Measurements from ENCODE around the gene EPB42. TPM values are rescaled to one million over a fixed set of nuclear protein-coding genes. Genes with fewer than 3 reads are reported as not detected.
"Not testable (repeated sequence)": the region's sequence is repeated elsewhere in the genome, so short reads cannot be mapped to it uniquely, and the experiment has no call there.

EPB42 gene
- total RNA-seq, 5 donors from 2014 or later (not counting 1 experiment from before 2014, with no cell fraction given) = not detected

- Mint-ChIP-seq H3K27me3 (no peaks in the 10 kb centered on the region), H3K36me3 (peaks cover 51% of the 10 kb centered on the region), H3K4me3 (no peak overlapping the region), H3K9me3 (peaks cover 0 to 4% (median 3%) of the 10 kb centered on the region in 3 donors), H3K27ac (no peak overlapping the region), H3K4me1 (no peaks in the 10 kb centered on the region)
- Histone ChIP-seq H3K4me3 (ENCODE audit: control insufficient read depth in 1 of 2, extremely low read depth in 1 of 2, low read length in 1 of 2) (no peak overlapping the region), H3K9me3 (peaks cover 2% of the 10 kb centered on the region), H3K36me3 (ENCODE audit: control insufficient read depth in 2 of 2, extremely low read depth in 1 of 2, insufficient read depth in 1 of 2, low read length in 1 of 2) (peaks cover 0 to 29% of the 10 kb centered on the region in 2 donors), H3K4me1 (ENCODE audit: control insufficient read depth in 1 of 2, extremely low read depth in 1 of 2, insufficient read depth in 2 of 2, low read length in 2 of 2) (no peaks in the 10 kb centered on the region), H3K27ac (ENCODE audit: low read length) (no peak overlapping the region), H3K27me3 (replicated peaks in 1 of 2; ENCODE audit: control insufficient read depth in 2 of 2, extremely low read depth in 1 of 2, insufficient read depth in 2 of 2, low read length in 1 of 2) (no peaks in the 10 kb centered on the region)
- ChIA-PET CTCF (no interaction called here), POLR2A (no interaction called here)
- no peak for ATAC-seq (replicated peaks in 1 of 4)
- WGBS (ENCODE audit: insufficient coverage) = 100% methylated on average over 4 of the region's 4 CpGs
- DNase-seq = no peak
Measured at GRCh38 chr15:43169888-43170287, 50.9 kb downstream of the EPB42 start.

GRCh38 chr15:43168192-43169107 is 52.4 kb downstream of the EPB42 start:
- WGBS (ENCODE audit: insufficient coverage) = no CpG with 5 or more reads among the region's 2 CpGs
- Histone ChIP-seq H3K4me3 (ENCODE audit: control insufficient read depth in 1 of 2, extremely low read depth in 1 of 2, low read length in 1 of 2) (no peak overlapping the region), H3K36me3 (ENCODE audit: control insufficient read depth in 2 of 2, extremely low read depth in 1 of 2, insufficient read depth in 1 of 2, low read length in 1 of 2) (peaks cover 0 to 25% of the 10 kb centered on the region in 2 donors), H3K4me1 (ENCODE audit: control insufficient read depth in 1 of 2, extremely low read depth in 1 of 2, insufficient read depth in 2 of 2, low read length in 2 of 2) (no peaks in the 10 kb centered on the region), H3K27me3 (replicated peaks in 1 of 2; ENCODE audit: control insufficient read depth in 2 of 2, extremely low read depth in 1 of 2, insufficient read depth in 2 of 2, low read length in 1 of 2) (no peaks in the 10 kb centered on the region), H3K9me3 (peaks cover 2% of the 10 kb centered on the region), H3K27ac (ENCODE audit: low read length) (no peak overlapping the region)
- ATAC-seq (replicated peaks in 1 of 4) (no peak), DNase-seq (no peak)
- peaks cover 0 to 4% (median 3%) of the 10 kb centered on the region in 3 donors for H3K9me3 Mint-ChIP-seq
- H3K36me3 Mint-ChIP-seq = peaks cover 51% of the 10 kb centered on the region
- ChIA-PET CTCF (no interaction called here), POLR2A (no interaction called here)
- H3K4me3 Mint-ChIP-seq = no peak overlapping the region
- no peak overlapping the region for H3K27ac Mint-ChIP-seq
- H3K4me1 Mint-ChIP-seq = no peaks in the 10 kb centered on the region
- no peaks in the 10 kb centered on the region for H3K27me3 Mint-ChIP-seq

GRCh38 chr15:43167261-43167660 is 53.6 kb downstream of the EPB42 start:
- ATAC-seq (replicated peaks in 1 of 4); H3K4me1 ChIP-seq (ENCODE audit: control insufficient read depth in 1 of 2, extremely low read depth in 1 of 2, insufficient read depth in 2 of 2, low read length in 2 of 2); H3K27me3 ChIP-seq (replicated peaks in 1 of 2; ENCODE audit: control insufficient read depth in 2 of 2, extremely low read depth in 1 of 2, insufficient read depth in 2 of 2, low read length in 1 of 2); H3K9me3 ChIP-seq; POLR2A ChIA-PET; H3K4me1 Mint-ChIP-seq; H3K4me3 Mint-ChIP-seq; DNase-seq; H3K4me3 ChIP-seq (ENCODE audit: control insufficient read depth in 1 of 2, extremely low read depth in 1 of 2, low read length in 1 of 2); H3K27me3 Mint-ChIP-seq; H3K9me3 Mint-ChIP-seq; H3K27ac ChIP-seq (ENCODE audit: low read length); CTCF ChIA-PET; H3K27ac Mint-ChIP-seq: not testable (repeated sequence)
- 100% methylated on average over 2 of the region's 28 CpGs for WGBS (ENCODE audit: insufficient coverage)
- H3K36me3 ChIP-seq (ENCODE audit: control insufficient read depth in 2 of 2, extremely low read depth in 1 of 2, insufficient read depth in 1 of 2, low read length in 1 of 2) = peaks cover 0 to 21% of the 10 kb centered on the region in 2 donors
- peaks cover 46% of the 10 kb centered on the region for H3K36me3 Mint-ChIP-seq

GRCh38 chr15:43165801-43166325 is 55.0 kb downstream of the EPB42 start:
- no peak overlapping the region for H3K27ac Mint-ChIP-seq
- ChIA-PET CTCF (no interaction called here), POLR2A (interaction anchor here in 1 of 2 donors (0.7 kb wide), 1 partner anchor 8 kb away, joined by 3 read pairs; no protein-coding TSS in a partner anchor)
- Histone ChIP-seq H3K9me3 (no peaks in the 10 kb centered on the region), H3K4me1 (ENCODE audit: control insufficient read depth in 1 of 2, extremely low read depth in 1 of 2, insufficient read depth in 2 of 2, low read length in 2 of 2) (no peaks in the 10 kb centered on the region), H3K36me3 (ENCODE audit: control insufficient read depth in 2 of 2, extremely low read depth in 1 of 2, insufficient read depth in 1 of 2, low read length in 1 of 2) (peaks cover 0 to 19% of the 10 kb centered on the region in 2 donors), H3K4me3 (ENCODE audit: control insufficient read depth in 1 of 2, extremely low read depth in 1 of 2, low read length in 1 of 2) (no peak overlapping the region), H3K27ac (ENCODE audit: low read length) (no peak overlapping the region), H3K27me3 (replicated peaks in 1 of 2; ENCODE audit: control insufficient read depth in 2 of 2, extremely low read depth in 1 of 2, insufficient read depth in 2 of 2, low read length in 1 of 2) (no peaks in the 10 kb centered on the region)
- H3K27me3 Mint-ChIP-seq = no peaks in the 10 kb centered on the region
- H3K36me3 Mint-ChIP-seq = peaks cover 40% of the 10 kb centered on the region
- H3K4me3 Mint-ChIP-seq = no peak overlapping the region
- H3K9me3 Mint-ChIP-seq = peaks cover 0 to 3% (median 0%) of the 10 kb centered on the region in 3 donors
- no peaks in the 10 kb centered on the region for H3K4me1 Mint-ChIP-seq
- ATAC-seq (replicated peaks in 1 of 4) = no peak
- no peak for DNase-seq
- WGBS (ENCODE audit: insufficient coverage) = no CpG with 5 or more reads among the region's 2 CpGs

GRCh38 chr15:43153269-43153668 is 67.5 kb downstream of the EPB42 start:
- no peak overlapping the region for H3K27ac Mint-ChIP-seq
- Histone ChIP-seq H3K36me3 (ENCODE audit: control insufficient read depth in 2 of 2, extremely low read depth in 1 of 2, insufficient read depth in 1 of 2, low read length in 1 of 2) (peaks cover 0 to 29% of the 10 kb centered on the region in 2 donors), H3K4me1 (ENCODE audit: control insufficient read depth in 1 of 2, extremely low read depth in 1 of 2, insufficient read depth in 2 of 2, low read length in 2 of 2) (peaks cover 7 to 11% of the 10 kb centered on the region in 2 experiments), H3K9me3 (no peaks in the 10 kb centered on the region), H3K27me3 (replicated peaks in 1 of 2; ENCODE audit: control insufficient read depth in 2 of 2, extremely low read depth in 1 of 2, insufficient read depth in 2 of 2, low read length in 1 of 2) (no peaks in the 10 kb centered on the region), H3K27ac (ENCODE audit: low read length) (no peak overlapping the region), H3K4me3 (ENCODE audit: control insufficient read depth in 1 of 2, extremely low read depth in 1 of 2, low read length in 1 of 2) (no peak overlapping the region)
- H3K4me1 Mint-ChIP-seq = peaks cover 14 to 19% (median 16%) of the 10 kb centered on the region in 3 donors
- ATAC-seq (replicated peaks in 1 of 4) (no peak), DNase-seq (no peak)
- POLR2A ChIA-PET = interaction anchor here in 1 of 2 donors (0.7 kb wide), 1 partner anchor 30 kb away, joined by 5 read pairs; no protein-coding TSS in a partner anchor
- H3K4me3 Mint-ChIP-seq = no peak overlapping the region
- H3K9me3 Mint-ChIP-seq = no peaks in the 10 kb centered on the region
- H3K27me3 Mint-ChIP-seq = no peaks in the 10 kb centered on the region
- CTCF ChIA-PET = no interaction called here
- H3K36me3 Mint-ChIP-seq = peaks cover 38% of the 10 kb centered on the region

GRCh38 chr15:43151688-43152087 is 69.1 kb downstream of the EPB42 start:
- H3K36me3 Mint-ChIP-seq = peaks cover 32% of the 10 kb centered on the region
- peak overlapping the region in 1 of 3 donors; percentile 37 for H3K4me3 Mint-ChIP-seq
- peak; percentile 77 to 100 (median 91) for ATAC-seq (replicated peaks in 1 of 4)
- ChIA-PET POLR2A (no interaction called here), CTCF (interaction anchor here in 1 of 2 donors (0.6 to 0.8 kb wide), 3 partner anchors 28 to 552 kb away, joined by 3 to 4 read pairs (median 3); no protein-coding TSS in a partner anchor)
- H3K27ac Mint-ChIP-seq = no peak overlapping the region
- Histone ChIP-seq H3K4me1 (ENCODE audit: control insufficient read depth in 1 of 2, extremely low read depth in 1 of 2, insufficient read depth in 2 of 2, low read length in 2 of 2) (peaks cover 7 to 11% of the 10 kb centered on the region in 2 experiments), H3K27ac (ENCODE audit: low read length) (no peak overlapping the region), H3K9me3 (no peaks in the 10 kb centered on the region), H3K4me3 (ENCODE audit: control insufficient read depth in 1 of 2, extremely low read depth in 1 of 2, low read length in 1 of 2) (no peak overlapping the region), H3K36me3 (ENCODE audit: control insufficient read depth in 2 of 2, extremely low read depth in 1 of 2, insufficient read depth in 1 of 2, low read length in 1 of 2) (peaks cover 0 to 29% of the 10 kb centered on the region in 2 donors), H3K27me3 (replicated peaks in 1 of 2; ENCODE audit: control insufficient read depth in 2 of 2, extremely low read depth in 1 of 2, insufficient read depth in 2 of 2, low read length in 1 of 2) (no peaks in the 10 kb centered on the region)
- peak in 7 of 35 experiments; percentile 8 to 66 (median 17) for DNase-seq
- H3K9me3 Mint-ChIP-seq = no peaks in the 10 kb centered on the region
- H3K4me1 Mint-ChIP-seq = peaks cover 12 to 19% (median 16%) of the 10 kb centered on the region in 3 donors
- H3K27me3 Mint-ChIP-seq = no peaks in the 10 kb centered on the region
- WGBS (ENCODE audit: insufficient coverage) = no CpG with 5 or more reads among the region's 2 CpGs

Data from T-cell (primary cell).